Naive thymus-derived CD8-positive, alpha-beta T cell (primary cell): ENCODE measurements around the gene CGAS. TPM values are rescaled to one million over a fixed set of nuclear protein-coding genes. Genes with fewer than 3 reads are reported as not detected.
"Not testable (repeated sequence)": the region's sequence is repeated elsewhere in the genome, so short reads cannot be mapped to it uniquely, and the experiment has no call there.

Experiments used
- ATAC-seq, 2 donors: fragments of 150-1000 bp; cut with Tn5 transposase in 1 of 2; sonication (Bioruptor Pico), chemical (Tn5 transposase) in 1 of 2; 1 replicate in 1 of 2; 2 replicates in 1 of 2; pipeline ENCODE4 v1.10.0; 2021; ENCODE audit warnings: mild to moderate bottlenecking in 2 of 2, moderate library complexity in 2 of 2
- POLR2A ChIA-PET: fragments of 350-600 bp; sonication (Branson Sonifier 250); formaldehyde crosslinking; loops from one replicate; lab custom pipeline; 2021; ENCODE audit warnings: antibody characterized with exemption; lab: Charles Lee
- DNase-seq, 10 donors: peaks; one replicate each; pipeline versions ENCODE4 v3.0.0 to v3.0.0-alpha.2; 2020 to 2022
- H3K27ac Mint-ChIP-seq, 10 donors: one replicate each; pipeline ENCODE4 v1.8.0; 2020 to 2022; ENCODE audit warnings: mild to moderate bottlenecking in 10 of 10, mixed read lengths in 10 of 10, moderate library complexity in 4 of 10, inconsistent platforms in 1 of 10
- H3K27me3 Mint-ChIP-seq, 5 donors: one replicate each; pipeline ENCODE4 v1.8.0; 2021 to 2022; ENCODE audit warnings: mixed read lengths in 5 of 5
- H3K36me3 Mint-ChIP-seq, 3 donors: one replicate each; pipeline ENCODE4 v1.8.0; 2020 to 2022; ENCODE audit warnings: mixed read lengths in 3 of 3, mild to moderate bottlenecking in 2 of 3, inconsistent platforms in 1 of 3
- H3K4me1 Mint-ChIP-seq, 4 donors: one replicate each; pipeline ENCODE4 v1.8.0; 2021 to 2022; ENCODE audit warnings: mixed read lengths in 4 of 4
- H3K4me3 Mint-ChIP-seq, 10 donors: one replicate each; pipeline ENCODE4 v1.8.0; 2020 to 2022; ENCODE audit warnings: mild to moderate bottlenecking in 10 of 10, mixed read lengths in 10 of 10, moderate library complexity in 6 of 10, inconsistent platforms in 1 of 10
- H3K9me3 Mint-ChIP-seq, 9 donors: one replicate each; pipeline ENCODE4 v1.8.0; 2020 to 2022; ENCODE audit warnings: mixed read lengths in 9 of 9, mild to moderate bottlenecking in 3 of 9, inconsistent platforms in 1 of 9, moderate library complexity in 1 of 9
- polyA plus RNA-seq, 3 donors: library from polyadenylated mRNA; unstranded; fragments of 300-500 nt; fragmentation: Illumina TruSeq; gene quantifications; one replicate each; pipeline ENCODE4 v1.2.3, GENCODE V29; 2021
- total RNA-seq, 8 experiments: library from RNA in 2 of 8; stranded (reverse) in 2 of 8; gene quantifications; one replicate each; pipeline ENCODE4 v1.2.3 and lab custom pipeline; 2021 to 2026

CGAS gene
- total and polyA plus RNA-seq, 5 experiments from 2014 or later: 1.9 to 5.4 (median 3.8) TPM

- H3K27me3 Mint-ChIP-seq: no peaks in the 10 kb centered on the region
- peak within 1 kb of the TSS; percentile 67 to 88 (median 78) for H3K4me3 Mint-ChIP-seq
- ATAC-seq: peak; percentile 85 to 90
- DNase-seq: peak; percentile 19 to 79 (median 36)
- H3K36me3 Mint-ChIP-seq: no peaks in the 10 kb centered on the region
- H3K27ac Mint-ChIP-seq: peak within 1 kb of the TSS in 9 of 10 donors; percentile 14 to 95 (median 89)
- H3K9me3 Mint-ChIP-seq: no peaks in the 10 kb centered on the region
- POLR2A ChIA-PET: interaction anchor here (0.6 to 1.3 kb wide), 3 partner anchors 66 to 256 kb away, joined by 3 to 6 read pairs (median 4); partner anchors contain the start of gene MTO1
- peaks cover 0 to 7% (median 6%) of the 10 kb centered on the region in 4 donors for H3K4me1 Mint-ChIP-seq
Observed at GRCh38 chr6:73394577-73395354, 57.3 kb downstream of the CGAS start, which contains the start of gene DDX43. TSS of gene DDX43 (plus strand) at chr6:73394828. CDS start at chr6:73394906, 78 bp downstream.

DNA sequence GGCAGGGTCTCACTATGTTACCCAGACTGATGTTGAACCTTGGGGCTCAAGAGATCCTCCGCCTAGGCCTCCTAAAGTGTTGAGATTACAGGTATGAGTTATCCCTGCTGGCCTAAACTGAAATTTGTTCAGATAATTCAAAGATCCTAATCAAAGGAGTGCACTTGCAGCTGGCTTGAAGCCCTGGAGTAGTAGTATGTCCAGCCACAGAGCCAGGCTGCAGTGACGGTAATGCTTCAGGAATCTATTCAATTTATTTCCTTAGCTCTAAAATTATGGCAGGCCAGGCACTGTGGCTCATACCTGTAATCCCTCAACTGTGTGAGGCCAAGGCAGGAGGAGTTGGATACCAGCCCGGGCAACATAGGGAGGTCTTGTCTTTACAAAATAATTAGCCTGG, 58.8 kb downstream of the CGAS start:
- no peak for ATAC-seq
- Mint-ChIP-seq H3K36me3 (no peaks in the 10 kb centered on the region), H3K27ac (peak overlapping the region in 1 of 10 donors; percentile 51), H3K4me3 (no peak overlapping the region), H3K27me3 (no peaks in the 10 kb centered on the region), H3K9me3 (no peaks in the 10 kb centered on the region), H3K4me1 (peaks cover 0 to 17% (median 12%) of the 10 kb centered on the region in 4 donors)
- POLR2A ChIA-PET: interaction anchor here (0.6 to 1.3 kb wide), 2 partner anchors 68 to 142 kb away, joined by 3 read pairs; partner anchors contain the start of gene MTO1
- no peak for DNase-seq

- POLR2A ChIA-PET, H3K27me3 Mint-ChIP-seq, DNase-seq, H3K9me3 Mint-ChIP-seq, H3K4me3 Mint-ChIP-seq, H3K36me3 Mint-ChIP-seq, ATAC-seq: not testable (repeated sequence)
- H3K4me1 Mint-ChIP-seq: peaks cover 0 to 17% (median 12%) of the 10 kb centered on the region in 4 donors
- peak overlapping the region in 1 of 10 donors; percentile 5 for H3K27ac Mint-ChIP-seq
Observed at GRCh38 chr6:73392188-73392587, 59.9 kb downstream of the CGAS start.

- no peaks in the 10 kb centered on the region for H3K9me3 Mint-ChIP-seq
- peak overlapping the region in 1 of 10 donors; percentile 5 for H3K27ac Mint-ChIP-seq
- peak overlapping the region in 1 of 10 donors; percentile 14 for H3K4me3 Mint-ChIP-seq
- ATAC-seq: no peak
- no peaks in the 10 kb centered on the region for H3K27me3 Mint-ChIP-seq
- no peaks in the 10 kb centered on the region for H3K36me3 Mint-ChIP-seq
- POLR2A ChIA-PET: no interaction called here
- peaks cover 0 to 17% (median 12%) of the 10 kb centered on the region in 4 donors for H3K4me1 Mint-ChIP-seq
- DNase-seq: no peak
Observed at GRCh38 chr6:73391675-73392074, 60.4 kb downstream of the CGAS start.

DNA sequence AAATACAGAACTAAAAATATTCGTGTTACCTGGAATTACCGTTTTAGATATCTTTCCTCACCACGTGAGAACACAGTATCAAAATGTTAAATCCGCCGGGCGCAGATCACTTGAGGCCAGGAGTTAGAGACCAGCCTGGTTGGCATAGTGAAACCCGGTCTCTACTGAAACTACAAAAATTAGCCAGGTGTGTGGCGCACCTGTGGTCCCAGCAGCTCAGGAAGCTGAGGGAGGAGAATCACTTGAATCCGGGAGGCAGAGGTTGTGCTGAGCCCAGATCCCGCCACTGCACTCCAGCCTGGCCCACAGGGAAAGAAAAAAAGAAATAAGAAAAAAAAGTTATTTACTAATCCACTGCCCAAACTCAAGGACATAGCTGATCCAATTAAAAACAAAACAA, 62.2 kb downstream of the CGAS start:
- H3K9me3 Mint-ChIP-seq: no peaks in the 10 kb centered on the region
- no peak for DNase-seq
- POLR2A ChIA-PET: interaction anchor here (0.7 kb wide), 2 partner anchors 235 to 936 kb away, joined by 3 to 4 read pairs; no protein-coding TSS in a partner anchor
- no peaks in the 10 kb centered on the region for H3K36me3 Mint-ChIP-seq
- peak overlapping the region in 2 of 10 donors; percentile 14 to 78 for H3K4me3 Mint-ChIP-seq
- H3K27me3 Mint-ChIP-seq: no peaks in the 10 kb centered on the region
- peaks cover 0 to 17% (median 12%) of the 10 kb centered on the region in 4 donors for H3K4me1 Mint-ChIP-seq
- H3K27ac Mint-ChIP-seq: no peak overlapping the region
- no peak for ATAC-seq

GRCh38 chr6:73388800-73389512, 63.1 kb downstream of the CGAS start:
- H3K27ac Mint-ChIP-seq: peak overlapping the region; percentile 25 to 88 (median 57)
- peaks cover 0 to 17% (median 12%) of the 10 kb centered on the region in 4 donors for H3K4me1 Mint-ChIP-seq
- no peaks in the 10 kb centered on the region for H3K27me3 Mint-ChIP-seq
- DNase-seq (peak in 6 of 10 donors; percentile 16 to 34 (median 25)), ATAC-seq (peak; percentile 72 to 90)
- no peaks in the 10 kb centered on the region for H3K36me3 Mint-ChIP-seq
- H3K9me3 Mint-ChIP-seq: no peaks in the 10 kb centered on the region
- H3K4me3 Mint-ChIP-seq: peak overlapping the region; percentile 78 to 88 (median 84)
- POLR2A ChIA-PET: interaction anchor here (1.1 to 1.2 kb wide), 2 partner anchors 73 to 127 kb away, joined by 3 to 7 read pairs; partner anchors contain the start of gene MTO1

- POLR2A ChIA-PET: interaction anchor here (1.1 to 1.2 kb wide), 2 partner anchors 73 to 126 kb away, joined by 3 to 7 read pairs; partner anchors contain the start of gene MTO1
- ATAC-seq (peak; percentile 12 to 27), DNase-seq (no peak)
- peak overlapping the region in 7 of 10 donors; percentile 25 to 88 (median 70) for H3K27ac Mint-ChIP-seq
- no peaks in the 10 kb centered on the region for H3K9me3 Mint-ChIP-seq
- H3K4me1 Mint-ChIP-seq: peaks cover 0 to 17% (median 12%) of the 10 kb centered on the region in 4 donors
- H3K27me3 Mint-ChIP-seq: no peaks in the 10 kb centered on the region
- H3K4me3 Mint-ChIP-seq: peak overlapping the region; percentile 78 to 88 (median 84)
- no peaks in the 10 kb centered on the region for H3K36me3 Mint-ChIP-seq
Observed at GRCh38 chr6:73388433-73388799, 63.7 kb downstream of the CGAS start.

DNA sequence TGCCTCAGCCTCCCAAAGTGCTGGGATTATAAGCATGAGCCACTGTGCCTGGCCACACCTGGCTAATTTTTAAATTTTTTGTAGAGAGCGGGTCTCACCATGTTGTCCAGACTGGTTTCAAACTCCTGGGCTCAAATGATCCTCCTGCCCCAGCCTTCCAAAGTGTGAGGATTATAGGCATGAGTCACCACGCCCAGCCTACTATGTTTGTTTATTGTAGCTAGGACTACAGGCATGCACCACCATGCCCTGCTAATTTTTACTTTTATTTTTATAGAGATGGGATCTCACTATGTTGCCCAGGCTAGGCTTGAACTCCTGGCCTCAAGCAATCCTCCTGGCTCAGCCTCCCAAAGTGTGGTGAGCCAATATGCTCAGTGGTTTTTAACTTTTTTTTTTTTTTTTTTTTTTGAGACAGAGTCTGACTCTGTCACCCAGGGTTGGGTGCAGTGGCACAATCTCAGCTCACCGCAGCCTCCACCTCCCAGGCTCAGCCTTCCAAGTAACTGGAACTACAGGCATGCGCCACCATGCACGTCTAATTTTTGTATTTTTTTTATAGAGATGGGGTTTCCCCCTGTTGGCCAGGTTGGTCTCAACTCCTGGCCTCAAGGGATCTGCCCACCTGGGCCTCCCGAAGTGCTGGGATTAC, 69.5 kb downstream of the CGAS start:
- Mint-ChIP-seq H3K36me3 (no peaks in the 10 kb centered on the region), H3K9me3 (no peaks in the 10 kb centered on the region), H3K4me1 (peaks cover 0 to 1% (median 0%) of the 10 kb centered on the region in 4 donors), H3K27ac (no peak overlapping the region), H3K4me3 (no peak overlapping the region), H3K27me3 (no peaks in the 10 kb centered on the region)
- POLR2A ChIA-PET: no interaction called here
- DNase-seq: no peak
- no peak for ATAC-seq

- not testable (repeated sequence) for H3K36me3 Mint-ChIP-seq, H3K4me3 Mint-ChIP-seq
Observed at GRCh38 chr6:73381531-73381930, 70.6 kb downstream of the CGAS start.

GRCh38 chr6:73377225-73377624, 74.9 kb downstream of the CGAS start:
- no peak for DNase-seq
- H3K4me1 Mint-ChIP-seq: no peaks in the 10 kb centered on the region
- no peak for ATAC-seq
- POLR2A ChIA-PET: no interaction called here
- no peaks in the 10 kb centered on the region for H3K27me3 Mint-ChIP-seq
- peaks cover 0 to 8% (median 3%) of the 10 kb centered on the region in 3 donors for H3K36me3 Mint-ChIP-seq
- peaks cover 0 to 12% (median 0%) of the 10 kb centered on the region in 9 donors for H3K9me3 Mint-ChIP-seq
- H3K4me3 Mint-ChIP-seq: no peak overlapping the region
- H3K27ac Mint-ChIP-seq: no peak overlapping the region

More at GRCh38 chr6:73381531-73381930, 70.6 kb downstream of the CGAS start:
- POLR2A ChIA-PET, ATAC-seq, H3K27me3 Mint-ChIP-seq, H3K9me3 Mint-ChIP-seq, H3K4me1 Mint-ChIP-seq, H3K27ac Mint-ChIP-seq, DNase-seq: not testable (repeated sequence)

GRCh38 chr6:73375216-73375615, 76.9 kb downstream of the CGAS start:
- no peak overlapping the region for H3K27ac Mint-ChIP-seq
- no peaks in the 10 kb centered on the region for H3K4me1 Mint-ChIP-seq
- POLR2A ChIA-PET: no interaction called here
- no peak overlapping the region for H3K4me3 Mint-ChIP-seq
- no peaks in the 10 kb centered on the region for H3K27me3 Mint-ChIP-seq
- H3K9me3 Mint-ChIP-seq: peaks cover 0 to 31% (median 2%) of the 10 kb centered on the region in 9 donors
- DNase-seq (no peak), ATAC-seq (no peak)
- peaks cover 0 to 8% (median 4%) of the 10 kb centered on the region in 3 donors for H3K36me3 Mint-ChIP-seq
